Parathyroid adenoma (tissue), 2 donors: ENCODE measurements around the gene OSBPL5.

Experiments
- H2AFZ ChIP-seq: fragments of 300-600 bp; sonication (generic); one replicate; pipeline ENCODE4 v1.7.0; 2017; ENCODE audit warnings: antibody characterized with exemption, mild to moderate bottlenecking
- H3K27ac ChIP-seq: fragments of 300-600 bp; sonication (generic); one replicate; pipeline ENCODE4 v1.7.0; 2017
- H3K27me3 ChIP-seq: fragments of 300-600 bp; sonication (generic); one replicate; pipeline ENCODE4 v1.7.0; 2017; ENCODE audit warnings: low read length; ENCODE audit not compliant: control insufficient read depth, insufficient read depth
- H3K36me3 ChIP-seq: fragments of 300-600 bp; sonication (generic); one replicate; pipeline ENCODE4 v1.7.0; 2017; ENCODE audit warnings: low read length; ENCODE audit not compliant: control insufficient read depth, insufficient read depth
- H3K4me1 ChIP-seq: fragments of 300-600 bp; sonication (generic); one replicate; pipeline ENCODE4 v1.7.0; 2017; ENCODE audit warnings: control low read depth
- H3K4me2 ChIP-seq: fragments of 300-600 bp; sonication (generic); one replicate; pipeline ENCODE4 v1.7.0; 2017; ENCODE audit warnings: low read length
- H3K4me3 ChIP-seq: fragments of 300-600 bp; sonication (generic); one replicate; pipeline ENCODE4 v1.7.0; 2017; ENCODE audit warnings: low read depth, low read length
- H3K79me2 ChIP-seq: fragments of 300-600 bp; sonication (generic); one replicate; pipeline ENCODE4 v1.7.0; 2017; ENCODE audit warnings: control low read depth
- H3K9ac ChIP-seq: fragments of 300-600 bp; sonication (generic); one replicate; pipeline ENCODE4 v1.7.0; 2017; ENCODE audit warnings: mild to moderate bottlenecking
- H3K9me3 ChIP-seq: fragments of 300-600 bp; sonication (generic); one replicate; pipeline ENCODE4 v1.7.0; 2017; ENCODE audit warnings: low read length; ENCODE audit not compliant: control insufficient read depth
- TF ChIP-seq, protein P1 (sequence below): fragments of 300-600 bp; sonication (generic); IDR thresholded peaks from one replicate; pipeline ENCODE4 v1.7.0; 2017; ENCODE audit warnings: antibody characterized with exemption, mild to moderate bottlenecking
- donor health status: primary hyperparathyroidism.

OSBPL5 gene

DNA sequence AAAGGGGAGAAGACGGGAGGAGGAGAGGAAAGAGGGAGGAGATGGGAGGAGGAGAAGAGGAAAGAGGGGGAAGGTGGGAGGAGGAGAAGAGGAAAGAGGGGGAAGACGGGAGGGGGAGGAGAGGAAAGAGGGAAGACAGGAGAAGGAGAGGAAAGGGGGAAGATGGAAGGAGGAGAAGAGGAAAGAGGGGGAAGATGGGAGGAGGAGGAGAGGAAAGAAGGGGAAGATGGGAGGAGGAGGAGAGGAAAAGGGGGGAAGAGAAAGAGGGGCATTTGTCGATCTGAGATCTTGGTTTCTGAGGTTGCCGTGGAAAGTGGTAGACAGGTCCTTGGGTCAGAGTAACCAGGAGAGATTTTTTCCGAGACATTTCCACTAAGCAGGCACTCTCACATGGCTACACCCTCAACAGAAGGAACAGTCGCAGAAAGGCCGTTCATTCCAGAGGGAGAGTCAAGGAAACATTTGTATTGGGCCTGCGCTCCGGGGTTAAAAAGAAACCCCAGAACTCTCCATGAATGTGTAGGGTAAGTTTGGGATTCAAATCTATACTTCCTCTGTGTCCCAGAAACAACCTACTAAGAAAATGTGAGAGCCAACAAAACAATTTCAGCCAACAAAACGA lies 68.1 kb downstream of the OSBPL5 start:
- no peaks in the 10 kb centered on the region for H3K4me1 ChIP-seq
- TF ChIP-seq, protein P1, sequence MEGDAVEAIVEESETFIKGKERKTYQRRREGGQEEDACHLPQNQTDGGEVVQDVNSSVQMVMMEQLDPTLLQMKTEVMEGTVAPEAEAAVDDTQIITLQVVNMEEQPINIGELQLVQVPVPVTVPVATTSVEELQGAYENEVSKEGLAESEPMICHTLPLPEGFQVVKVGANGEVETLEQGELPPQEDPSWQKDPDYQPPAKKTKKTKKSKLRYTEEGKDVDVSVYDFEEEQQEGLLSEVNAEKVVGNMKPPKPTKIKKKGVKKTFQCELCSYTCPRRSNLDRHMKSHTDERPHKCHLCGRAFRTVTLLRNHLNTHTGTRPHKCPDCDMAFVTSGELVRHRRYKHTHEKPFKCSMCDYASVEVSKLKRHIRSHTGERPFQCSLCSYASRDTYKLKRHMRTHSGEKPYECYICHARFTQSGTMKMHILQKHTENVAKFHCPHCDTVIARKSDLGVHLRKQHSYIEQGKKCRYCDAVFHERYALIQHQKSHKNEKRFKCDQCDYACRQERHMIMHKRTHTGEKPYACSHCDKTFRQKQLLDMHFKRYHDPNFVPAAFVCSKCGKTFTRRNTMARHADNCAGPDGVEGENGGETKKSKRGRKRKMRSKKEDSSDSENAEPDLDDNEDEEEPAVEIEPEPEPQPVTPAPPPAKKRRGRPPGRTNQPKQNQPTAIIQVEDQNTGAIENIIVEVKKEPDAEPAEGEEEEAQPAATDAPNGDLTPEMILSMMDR, result no peak
- no peaks in the 10 kb centered on the region for H3K9me3 ChIP-seq
- H3K27me3 ChIP-seq, result no peaks in the 10 kb centered on the region
- H3K9ac ChIP-seq, result no peak overlapping the region
- H3K36me3 ChIP-seq, result no peaks in the 10 kb centered on the region
- H3K4me2 ChIP-seq, result no peak overlapping the region
- H2AFZ ChIP-seq, result no peak overlapping the region
- no peak overlapping the region for H3K27ac ChIP-seq
- no peaks in the 10 kb centered on the region for H3K79me2 ChIP-seq
- H3K4me3 ChIP-seq, result no peak overlapping the region

DNA sequence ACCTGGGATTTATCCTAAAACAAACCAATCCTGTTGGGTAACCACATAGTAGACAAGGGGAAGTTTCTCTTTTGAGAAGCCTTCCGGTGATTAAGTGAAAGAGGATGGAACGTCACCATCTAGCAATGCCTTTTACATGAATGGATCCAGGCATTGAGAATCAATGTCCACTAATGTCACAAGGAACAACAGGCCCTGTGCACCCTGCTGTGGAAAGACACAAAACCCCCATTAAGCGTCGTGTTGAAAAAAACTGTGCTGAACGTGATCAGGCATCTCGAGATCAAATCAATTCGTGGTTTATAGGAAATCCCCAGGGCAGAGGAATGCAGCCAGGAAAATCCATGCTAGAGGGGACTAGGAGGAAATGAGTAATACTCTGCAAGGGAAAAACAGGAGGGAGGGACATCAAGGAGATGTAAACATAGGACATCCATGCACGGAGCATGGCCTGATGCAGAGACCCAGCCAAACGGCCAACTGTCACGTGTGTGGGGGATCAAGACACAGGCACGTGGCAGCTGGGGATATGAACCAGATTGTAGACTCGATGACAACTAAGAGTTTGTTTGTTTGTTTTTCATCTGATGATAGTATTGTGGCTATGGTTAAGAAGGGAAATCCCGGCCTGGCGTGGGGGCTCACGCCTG lies 69.3 kb downstream of the OSBPL5 start:
- Histone ChIP-seq H2AFZ (no peak overlapping the region), H3K4me2 (no peak overlapping the region), H3K4me1 (no peaks in the 10 kb centered on the region), H3K79me2 (no peaks in the 10 kb centered on the region), H3K9ac (no peak overlapping the region), H3K9me3 (no peaks in the 10 kb centered on the region), H3K4me3 (no peak overlapping the region), H3K27me3 (no peaks in the 10 kb centered on the region), H3K27ac (peak overlapping the region; percentile 56), H3K36me3 (no peaks in the 10 kb centered on the region)
- TF ChIP-seq, protein P1, result no peak

DNA sequence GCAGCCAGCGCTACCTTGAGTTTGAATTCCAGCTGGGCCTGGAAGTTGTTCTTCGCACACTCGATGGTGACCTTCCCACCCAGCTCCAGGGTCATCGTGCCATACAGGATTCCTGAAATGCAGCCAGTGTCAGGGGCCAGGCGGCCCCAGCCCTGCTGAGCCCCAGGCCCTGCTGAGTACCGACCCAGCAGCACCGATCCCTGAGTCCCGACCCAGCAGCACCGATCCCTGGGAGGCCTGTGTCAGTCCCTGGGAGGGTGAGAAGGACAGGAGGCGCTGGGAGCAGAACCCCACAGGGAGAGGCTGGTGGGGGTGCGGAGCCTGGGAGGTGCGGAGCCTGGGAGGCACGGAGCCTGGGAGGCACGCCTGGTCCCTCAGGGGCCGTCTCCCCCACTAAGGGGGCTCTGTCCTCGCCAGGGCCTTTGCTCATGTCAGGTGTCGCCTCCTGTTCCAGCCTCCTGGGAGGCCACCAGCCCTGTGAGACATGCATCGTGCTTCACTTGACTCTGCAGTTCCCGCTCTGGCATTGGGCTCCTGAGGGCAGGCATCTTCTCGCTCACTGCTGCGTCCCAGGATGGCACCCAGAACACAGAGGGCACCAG lies 70.8 kb downstream of the OSBPL5 start:
- H3K4me1 ChIP-seq, result no peaks in the 10 kb centered on the region
- no peak overlapping the region for H3K4me3 ChIP-seq
- no peak overlapping the region for H3K9ac ChIP-seq
- no peaks in the 10 kb centered on the region for H3K36me3 ChIP-seq
- TF ChIP-seq, protein P1, result no peak
- H3K9me3 ChIP-seq, result no peaks in the 10 kb centered on the region
- H3K79me2 ChIP-seq, result no peaks in the 10 kb centered on the region
- H2AFZ ChIP-seq, result no peak overlapping the region
- H3K27ac ChIP-seq, result no peak overlapping the region
- H3K27me3 ChIP-seq, result no peaks in the 10 kb centered on the region
- no peak overlapping the region for H3K4me2 ChIP-seq

DNA sequence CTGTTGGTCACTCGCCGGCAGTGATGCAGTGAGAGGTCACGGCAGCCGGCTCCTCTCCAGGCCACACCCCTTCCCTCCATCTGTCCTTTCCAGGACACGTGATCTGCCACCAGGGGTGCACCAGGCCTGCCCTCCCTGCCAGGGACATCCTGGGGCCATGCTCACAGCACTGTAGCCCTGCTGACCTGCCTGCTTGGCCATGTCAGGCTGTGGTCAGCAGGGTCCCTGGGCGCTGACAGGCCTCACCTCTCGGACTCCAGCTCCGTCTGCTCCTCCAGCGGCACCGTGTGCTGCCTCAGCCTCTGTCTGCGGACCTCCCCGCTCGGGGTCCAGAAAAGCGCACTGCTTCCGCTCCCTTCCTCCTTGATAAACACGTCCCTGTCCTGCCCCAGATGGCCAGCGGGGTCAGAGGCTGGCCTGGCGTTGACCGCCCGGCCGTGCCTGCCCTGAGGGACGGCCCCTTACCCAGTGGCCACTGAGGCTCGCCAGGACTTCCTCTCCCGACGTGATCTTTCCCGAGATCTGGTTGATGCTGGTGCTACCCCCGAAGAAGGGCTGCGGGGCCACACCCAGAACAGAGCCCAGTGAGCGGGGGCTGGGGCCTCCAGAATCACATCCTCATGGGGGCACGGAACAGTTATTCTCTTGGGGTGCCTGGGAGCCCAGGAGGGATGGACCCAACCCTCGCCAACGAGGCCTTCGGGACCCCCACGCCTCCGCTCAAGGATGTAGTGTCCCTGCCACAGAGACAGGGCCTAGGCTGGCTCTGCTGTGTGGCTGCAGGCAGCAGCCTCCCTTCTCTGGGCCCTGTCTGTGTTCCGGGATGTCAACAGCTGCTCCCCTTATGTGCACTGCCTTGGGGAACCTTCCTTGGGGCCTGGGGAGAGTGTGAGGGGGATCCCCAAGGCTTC lies 71.6 kb downstream of the OSBPL5 start:
- H3K9ac ChIP-seq, result no peak overlapping the region
- H3K4me1 ChIP-seq, result no peaks in the 10 kb centered on the region
- no peaks in the 10 kb centered on the region for H3K79me2 ChIP-seq

More for the DNA sequence above, 71.6 kb downstream of the OSBPL5 start:
- no peak overlapping the region for H3K4me3 ChIP-seq
- H3K4me2 ChIP-seq, result no peak overlapping the region
- TF ChIP-seq, protein P1, result no peak
- no peaks in the 10 kb centered on the region for H3K27me3 ChIP-seq
- no peak overlapping the region for H3K27ac ChIP-seq
- no peaks in the 10 kb centered on the region for H3K9me3 ChIP-seq
- H2AFZ ChIP-seq, result no peak overlapping the region
- no peaks in the 10 kb centered on the region for H3K36me3 ChIP-seq
